GM12878 (cell line): ENCODE data around the gene PCSK9. TPM values are rescaled to one million over a fixed set of nuclear protein-coding genes. Genes with fewer than 3 reads are reported as not detected.

ENCODE experiments used
- ATAC-seq: fragments of 200-7000 bp; cut with Tn5 transposase; 3 replicates; pipeline ENCODE4 v1.9.1; 2020; ENCODE audit warnings: mild to moderate bottlenecking, moderate library complexity
- BruUV-seq: library from RNA; stranded (reverse); fragments of 400-500 nt; replicated peaks from 2 replicates; lab custom pipeline; 2021; lab: Mats Ljungman, UMichigan
- CTCF ChIA-PET: fragments of 300-600 bp; sonication (Branson Sonifier 250); formaldehyde crosslinking; extraction: SDS; loops from one replicate; lab custom pipeline; 2021; ENCODE audit warnings: inconsistent platforms; lab: Yijun Ruan, JAX
- POLR2A ChIA-PET: fragments of 350-600 bp; formaldehyde crosslinking; extraction: SDS; loops from one replicate; lab custom pipeline; 2021; ENCODE audit warnings: inconsistent platforms; lab: Charles Lee
- RAD21 ChIA-PET: fragments of 300-600 bp; sonication (Branson Sonifier 250); formaldehyde crosslinking; loops from one replicate; lab custom pipeline; 2023; ENCODE audit warnings: antibody characterized with exemption; ENCODE audit not compliant: unreplicated experiment; lab: Charles Lee
- SMC1A ChIA-PET: fragments of 300-600 bp; sonication (Branson Sonifier 250); formaldehyde crosslinking; loops from one replicate; lab custom pipeline; 2023; ENCODE audit not compliant: unreplicated experiment, uncharacterized antibody; lab: Charles Lee
- DNase-seq: peaks from one replicate; pipeline ENCODE4 v3.0.0-alpha.2; 2011; ENCODE audit warnings: low read depth, low spot score
- FAIRE-seq: peaks from 3 replicates; lab custom pipeline; 2011; peaks lifted over from hg19 to GRCh38; lab: Jason Lieb, UNC
- H2AFZ ChIP-seq: 2 replicates; pipeline ENCODE4 v1.6.0; 2011; ENCODE audit warnings: low read depth, low read length, control low read depth; ENCODE audit not compliant: control insufficient read depth
- H3K27ac ChIP-seq: 2 replicates; pipeline ENCODE4 v1.5.1; 2011; ENCODE audit warnings: control low read depth; ENCODE audit not compliant: control insufficient read depth, insufficient read depth
- H3K27me3 ChIP-seq, 2 experiments: replicated peaks in 1 of 2; 2 replicates each; pipeline versions ENCODE4 v1.6.0 to v1.6.1; 2011; ENCODE audit warnings: low read length in 1 of 2; ENCODE audit not compliant: control insufficient read depth in 2 of 2, insufficient read depth in 2 of 2
- H3K36me3 ChIP-seq, 2 experiments: 2 replicates each; pipeline ENCODE4 v1.5.1; 2011; ENCODE audit warnings: low read length in 1 of 2; ENCODE audit not compliant: control insufficient read depth in 2 of 2, insufficient read depth in 2 of 2
- H3K4me1 ChIP-seq: 2 replicates; pipeline ENCODE4 v1.6.1; 2011; ENCODE audit warnings: mild to moderate bottlenecking, low read length, moderate library complexity, mixed read lengths; ENCODE audit not compliant: control insufficient read depth, insufficient read depth
- H3K4me2 ChIP-seq: 2 replicates; pipeline ENCODE4 v1.6.0; 2011; ENCODE audit warnings: control low read depth; ENCODE audit not compliant: control insufficient read depth, insufficient read depth
- H3K4me3 ChIP-seq: fragments of 200-600 bp; sonication (generic); 2 replicates; pipeline ENCODE4 v1.5.1; 2016
- H3K79me2 ChIP-seq: 2 replicates; pipeline ENCODE4 v1.6.0; 2011; ENCODE audit warnings: low read length; ENCODE audit not compliant: control insufficient read depth, insufficient read depth
- H3K9ac ChIP-seq: 2 replicates; pipeline ENCODE4 v1.8.0; 2011; ENCODE audit warnings: low read length, control low read depth, mixed read lengths; ENCODE audit not compliant: control insufficient read depth, insufficient read depth
- H3K9me3 ChIP-seq: replicated peaks from 3 replicates; pipeline ENCODE4 v1.5.1; 2011; ENCODE audit warnings: mild to moderate bottlenecking, low read length; ENCODE audit not compliant: control insufficient read depth, insufficient read depth
- H4K20me1 ChIP-seq: 2 replicates; pipeline ENCODE4 v1.6.0; 2011; ENCODE audit not compliant: control insufficient read depth, insufficient read depth
- CBX5 ChIP-seq: sonication (generic); IDR thresholded peaks from 2 replicates; pipeline ENCODE4 v1.6.1; 2016; ENCODE audit warnings: low read depth, moderate library complexity, mild to moderate bottlenecking, inconsistent platforms
- DPF2 ChIP-seq: fragments of 450-650 bp; IDR thresholded peaks from 2 replicates; pipeline ENCODE4 v1.6.1; 2017; ENCODE audit warnings: mild to moderate bottlenecking
- EED ChIP-seq: sonication (generic); IDR thresholded peaks from 2 replicates; pipeline ENCODE4 v1.6.1; 2016; ENCODE audit warnings: antibody characterized with exemption, low read depth
- EGR1 ChIP-seq, 2 experiments: IDR thresholded peaks; 1 replicate in 1 of 2; 2 replicates in 1 of 2; pipeline ENCODE4 v1.6.1; 2011 to 2012; ENCODE audit warnings: low read depth in 2 of 2, low read length in 2 of 2, borderline replicate concordance in 1 of 2, mild to moderate bottlenecking in 1 of 2, moderate library complexity in 1 of 2
- ELK1 ChIP-seq: IDR thresholded peaks from 2 replicates; pipeline ENCODE4 v1.6.1; 2012; ENCODE audit warnings: low read depth, low read length, improper control_type of control experiment
- EZH2 ChIP-seq: IDR thresholded peaks from 2 replicates; pipeline ENCODE4 v1.6.1; 2012; ENCODE audit warnings: low read depth, mild to moderate bottlenecking, control low read depth, inconsistent platforms, low read length, borderline replicate concordance; ENCODE audit not compliant: control insufficient read depth
- GABPA ChIP-seq: IDR thresholded peaks from 2 replicates; pipeline ENCODE4 v1.6.1; 2014; ENCODE audit warnings: antibody characterized with exemption, low read depth, mild to moderate bottlenecking, inconsistent platforms
- HCFC1 ChIP-seq: fragments of 150-350 bp; IDR thresholded peaks from 2 replicates; pipeline ENCODE4 v1.6.1; 2014; ENCODE audit warnings: low read length
- IRF3 ChIP-seq: fragments of 450-650 bp; IDR thresholded peaks from 2 replicates; pipeline ENCODE4 v1.6.1; 2014; ENCODE audit warnings: mild to moderate bottlenecking
- MAX ChIP-seq: IDR thresholded peaks from 2 replicates; pipeline ENCODE4 v1.6.1; 2012; ENCODE audit warnings: low read depth, low read length, improper control_type of control experiment
- PML ChIP-seq: IDR thresholded peaks from 2 replicates; pipeline ENCODE4 v1.6.1; 2012; ENCODE audit warnings: low read length, inconsistent platforms
- POLR2AphosphoS2 ChIP-seq: IDR thresholded peaks from 2 replicates; pipeline ENCODE4 v1.6.1; 2011; ENCODE audit warnings: low read depth, mild to moderate bottlenecking, low read length, improper control_type of control experiment, moderate library complexity
- RELA ChIP-seq: fragments of 450-650 bp; IDR thresholded peaks from 2 replicates; pipeline ENCODE4 v1.8.0; 2014; ENCODE audit warnings: borderline replicate concordance; ENCODE audit not compliant: partially characterized antibody
- SUPT20H ChIP-seq: IDR thresholded peaks from 2 replicates; pipeline ENCODE4 v1.6.1; 2011; ENCODE audit warnings: low read depth, mild to moderate bottlenecking, low read length, moderate library complexity, borderline replicate concordance; ENCODE audit not compliant: control insufficient read depth
- WGBS: methylation state at CpG from one replicate; pipeline ENCODE4 v1.1.6; 2016; ENCODE audit warnings: low lambda C conversion rate; ENCODE audit not compliant: insufficient replicate concordance, insufficient coverage; ENCODE audit errors: missing lambda C conversion rate; 5-methylcytosine and 5-hydroxymethylcytosine counted together
- in situ Hi-C: fragments of 300-500 bp; cut with MboI; formaldehyde crosslinking; loops from 9 replicates; pipeline ENCODE4 v1.14.3; 2018; ENCODE audit warnings: mixed read lengths
- intact Hi-C: fragments of 100-400 bp; cut with micrococcal nuclease; formaldehyde crosslinking; loops from one replicate; pipeline ENCODE4 v1.14.2; 2022; ENCODE audit not compliant: unreplicated experiment
- polyA plus RNA-seq, 11 experiments: library from polyadenylated mRNA; depleted of rRNA in 4 of 11; unstranded in 6 of 11; stranded (reverse) in 5 of 11; fragments of >200 nt; fragmentation: Nextera tagmentation in 4 of 11; fragmentation: Illumina TruSeq in 1 of 11; extraction: Ambion mirVana in 4 of 11; extraction: Trizol in 1 of 11; gene quantifications; 1 replicate in 1 of 11; 2 replicates in 10 of 11; pipeline versions ENCODE4 v1.2.1 to v1.2.3, GENCODE V29; 2011 to 2016; ENCODE audit warnings: inconsistent platforms in 2 of 11, missing spikeins in 2 of 11, low read depth in 1 of 11
- total RNA-seq, 4 experiments: library from RNA; depleted of rRNA in 3 of 4; stranded (reverse); fragments of >200 nt in 3 of 4; fragmentation: Illumina TruSeq in 1 of 4; extraction: Trizol in 1 of 4; gene quantifications; 2 replicates each; pipeline versions ENCODE4 v1.2.1 to v1.2.3, GENCODE V29; 2013 to 2021

PCSK9 gene
- total and polyA plus RNA-seq, 10 of the 15 experiments (the other 5 are each of a cell fraction or from before 2014, with no cell fraction given), result 0.03 to 0.15 TPM; not detected in 8

GRCh38 chr1:55056632-55056992, 17.3 kb downstream of the PCSK9 start:
- no TSS peak for BruUV-seq
- RAD21 ChIA-PET, result no interaction called here
- FAIRE-seq, result no peak

GRCh38 chr1:55057270-55057955, 18.1 kb downstream of the PCSK9 start:
- no peaks in the 10 kb centered on the region for H3K79me2 ChIP-seq
- no peak for FAIRE-seq
- WGBS, result 15% methylated on average over 14 of the region's 15 CpGs
- ChIA-PET SMC1A (no interaction called here), POLR2A (no interaction called here), CTCF (no interaction called here), RAD21 (no interaction called here)
- H4K20me1 ChIP-seq, result no peaks in the 10 kb centered on the region
- no peak overlapping the region for H3K27ac ChIP-seq
- no peak overlapping the region for H2AFZ ChIP-seq
- H3K27me3 ChIP-seq, result no peaks in the 10 kb centered on the region
- no peak overlapping the region for H3K4me3 ChIP-seq
- no peaks in the 10 kb centered on the region for H3K36me3 ChIP-seq
- in situ Hi-C loops (no loop called here), intact Hi-C loops (no loop called here)
- H3K9ac ChIP-seq, result no peak overlapping the region
- H3K4me1 ChIP-seq, result no peaks in the 10 kb centered on the region
- no peaks in the 10 kb centered on the region for H3K9me3 ChIP-seq
- no peak for DNase-seq
- H3K4me2 ChIP-seq, result no peak overlapping the region
- BruUV-seq, result no TSS peak
- no peak for ATAC-seq
- TF ChIP-seq POLR2AphosphoS2 (no peak), ELK1 (no peak), CBX5 (no peak), EZH2 (no peak), HCFC1 (no peak), IRF3 (no peak), EGR1 (IDR thresholded peaks at IDR 0.05; ENCODE audit: borderline replicate concordance in 1 of 2, low read depth in 2 of 2, low read length in 2 of 2) (no peak), RELA (no peak), MAX (no peak), GABPA (no peak), PML (no peak), EED (no peak)

More at GRCh38 chr1:55056632-55056992, 17.3 kb downstream of the PCSK9 start:
- WGBS, result 74% methylated on average over 17 of the region's 20 CpGs
- SMC1A ChIA-PET, result no interaction called here
- in situ Hi-C loops, result no loop called here
- intact Hi-C loops, result no loop called here
- Histone ChIP-seq H3K27ac (no peak overlapping the region), H3K4me3 (no peak overlapping the region), H3K4me1 (no peaks in the 10 kb centered on the region), H4K20me1 (no peaks in the 10 kb centered on the region), H3K36me3 (no peaks in the 10 kb centered on the region), H3K9ac (no peak overlapping the region), H3K79me2 (no peaks in the 10 kb centered on the region), H3K9me3 (no peaks in the 10 kb centered on the region), H2AFZ (no peak overlapping the region), H3K27me3 (no peaks in the 10 kb centered on the region; a peak in 1 of 4 replicates), H3K4me2 (no peak overlapping the region)
- CTCF ChIA-PET, result no interaction called here
- POLR2A ChIA-PET, result no interaction called here
- TF ChIP-seq SUPT20H (no peak), DPF2 (no peak)
- ATAC-seq, result no peak
- no peak for DNase-seq
